Measurements from ENCODE around the gene DNM3.

DNM3 gene

GRCh38 chr1:172215006-172215405 is 373.7 kb downstream of the DNM3 start (continued):
- TF ChIP-seq PATZ1 (CRISPR knock-in tag; IDR thresholded peaks at IDR 0.05; ENCODE audit: borderline replicate concordance) (no peak), POU6F1 (CRISPR knock-in tag; IDR thresholded peaks at IDR 0.05; ENCODE audit: borderline replicate concordance, low read depth) (no peak)

- no peak for TF ChIP-seq ISL1 (CRISPR knock-in tag; IDR thresholded peaks at IDR 0.05)
- TF ChIP-seq TCF4 (CRISPR knock-in tag; IDR thresholded peaks at IDR 0.05; ENCODE audit: borderline replicate concordance): no peak
- TF ChIP-seq PATZ1 (CRISPR knock-in tag; IDR thresholded peaks at IDR 0.05; ENCODE audit: borderline replicate concordance): no peak
- no peak for TF ChIP-seq TSHZ2 (CRISPR knock-in tag; IDR thresholded peaks at IDR 0.05)
- TF ChIP-seq POU6F1 (CRISPR knock-in tag; IDR thresholded peaks at IDR 0.05; ENCODE audit: borderline replicate concordance, low read depth): no peak
- no peak for TF ChIP-seq ZNF70 (CRISPR knock-in tag; IDR thresholded peaks at IDR 0.05)
- no peak for TF ChIP-seq SNAI2 (CRISPR knock-in tag; IDR thresholded peaks at IDR 0.05)
- no peak for TF ChIP-seq BACH2 (CRISPR knock-in tag; IDR thresholded peaks at IDR 0.05; ENCODE audit: borderline replicate concordance)
- no peak for TF ChIP-seq ARNTL (CRISPR knock-in tag; IDR thresholded peaks at IDR 0.05; ENCODE audit: borderline replicate concordance, low read depth)
- TF ChIP-seq ZC3H10 (CRISPR knock-in tag; IDR thresholded peaks at IDR 0.05): no peak
- no peak for TF ChIP-seq CREB5 (CRISPR knock-in tag; IDR thresholded peaks at IDR 0.05; ENCODE audit: low read depth)
- no peak for TF ChIP-seq ZFP3 (CRISPR knock-in tag; IDR thresholded peaks at IDR 0.05)
- TF ChIP-seq TOX (CRISPR knock-in tag; IDR thresholded peaks at IDR 0.05; ENCODE audit: borderline replicate concordance): no peak
- TF ChIP-seq ZNF565 (CRISPR knock-in tag; conservative IDR thresholded peaks at IDR 0.05; ENCODE audit: low read depth): no peak
- no peak for TF ChIP-seq OSR1 (CRISPR knock-in tag; IDR thresholded peaks at IDR 0.05)
- no peak for ATAC-seq
Observed at GRCh38 chr1:172219966-172220365, 378.7 kb downstream of the DNM3 start.

- ATAC-seq: no peak
- TF ChIP-seq ESRRG (CRISPR knock-in tag; IDR thresholded peaks at IDR 0.05) (no peak), PATZ1 (CRISPR knock-in tag; IDR thresholded peaks at IDR 0.05; ENCODE audit: borderline replicate concordance) (no peak), ZC3H10 (CRISPR knock-in tag; IDR thresholded peaks at IDR 0.05) (no peak), TCF4 (CRISPR knock-in tag; IDR thresholded peaks at IDR 0.05; ENCODE audit: borderline replicate concordance) (no peak), ARNTL (CRISPR knock-in tag; IDR thresholded peaks at IDR 0.05; ENCODE audit: borderline replicate concordance, low read depth) (no peak), PPARA (CRISPR knock-in tag; IDR thresholded peaks at IDR 0.05; ENCODE audit: borderline replicate concordance) (no peak), BACH2 (CRISPR knock-in tag; IDR thresholded peaks at IDR 0.05; ENCODE audit: borderline replicate concordance) (no peak)
Observed at GRCh38 chr1:172220376-172220775, 379.1 kb downstream of the DNM3 start.

Data from SK-N-SH treated with all-trans-retinoic acid at 6 μM for 48 hours (cell line).